Activated naive CD4-positive, alpha-beta T cell treated with anti-CD3 and anti-CD28 coated beads, Interleukin-2, amount 50 U/mL, for 72 hours (primary cell): ENCODE measurements around the gene GPR61. TPM values are rescaled to one million over a fixed set of nuclear protein-coding genes. Genes with fewer than 3 reads are reported as not detected.

Experiments used
- ATAC-seq, 2 donors: fragments of 150-1000 bp; cut with Tn5 transposase; 2 replicates each; pipeline ENCODE4 v1.10.0; 2021; ENCODE audit warnings: mild to moderate bottlenecking in 2 of 2, moderate library complexity in 2 of 2
- DNase-seq, 2 donors: peaks; one replicate each; pipeline ENCODE4 v3.0.0; 2021 to 2022; ENCODE audit warnings: low spot score in 2 of 2
- H3K27ac Mint-ChIP-seq, 2 donors: one replicate each; pipeline ENCODE4 v1.8.0; 2022; ENCODE audit warnings: mild to moderate bottlenecking in 2 of 2, mixed read lengths in 2 of 2
- H3K36me3 Mint-ChIP-seq, 2 donors: one replicate each; pipeline ENCODE4 v1.8.0; 2022; ENCODE audit warnings: mixed read lengths in 2 of 2
- H3K9me3 Mint-ChIP-seq, 2 donors: one replicate each; pipeline ENCODE4 v1.8.0; 2022; ENCODE audit warnings: mixed read lengths in 2 of 2
- total RNA-seq, 2 donors: library from RNA; stranded (reverse); gene quantifications; one replicate each; pipeline ENCODE4 v1.2.3, GENCODE V29; 2022

Gene GPR61
- total RNA-seq, 2 donors from 2014 or later = 0.57 TPM; not detected in 1

DNA sequence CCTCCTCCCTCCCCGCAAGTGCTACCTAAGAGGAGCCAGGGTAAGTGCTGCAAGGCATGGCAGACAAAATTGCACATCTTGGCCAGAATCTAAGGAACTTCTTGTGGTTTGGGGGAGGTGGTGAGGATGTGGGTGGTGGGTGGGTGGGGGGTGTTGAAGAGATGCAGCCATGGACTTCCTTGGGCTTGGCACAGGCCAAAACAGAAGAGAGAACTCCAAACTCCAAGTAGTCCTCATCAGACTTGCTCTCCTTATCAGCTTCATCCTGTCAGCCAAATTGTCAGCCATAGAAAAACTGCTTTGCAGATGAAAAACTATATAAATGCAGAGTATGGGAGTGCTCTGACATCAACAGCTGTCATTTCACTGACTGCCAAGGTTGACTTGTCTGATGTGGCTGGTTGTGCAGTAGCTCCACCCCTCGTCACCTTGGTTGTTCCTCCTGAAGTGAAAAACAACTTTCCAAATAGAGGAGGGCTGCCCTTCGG is 37.3 kb upstream of the GPR61 start:
- H3K9me3 Mint-ChIP-seq = no peaks in the 10 kb centered on the region
- ATAC-seq (peak; percentile 60 to 69), DNase-seq (no peak)
- peaks cover 0 to 7% of the 10 kb centered on the region in 2 donors for H3K36me3 Mint-ChIP-seq
- H3K27ac Mint-ChIP-seq = peak overlapping the region in 1 of 2 donors; percentile 56

- ATAC-seq = no peak
- peaks cover 7 to 10% of the 10 kb centered on the region in 2 donors for H3K36me3 Mint-ChIP-seq
- peak overlapping the region; percentile 73 to 87 for H3K27ac Mint-ChIP-seq
- no peaks in the 10 kb centered on the region for H3K9me3 Mint-ChIP-seq
- DNase-seq = no peak
Observed at GRCh38 chr1:109503935-109504334, 35.7 kb upstream of the GPR61 start.

GRCh38 chr1:109504974-109505373 is 34.7 kb upstream of the GPR61 start:
- ATAC-seq (peak; percentile 52 to 73), DNase-seq (no peak)
- Mint-ChIP-seq H3K9me3 (no peaks in the 10 kb centered on the region), H3K27ac (peak overlapping the region in 1 of 2 donors; percentile 73), H3K36me3 (peaks cover under 1 to 10% of the 10 kb centered on the region in 2 donors)

DNA sequence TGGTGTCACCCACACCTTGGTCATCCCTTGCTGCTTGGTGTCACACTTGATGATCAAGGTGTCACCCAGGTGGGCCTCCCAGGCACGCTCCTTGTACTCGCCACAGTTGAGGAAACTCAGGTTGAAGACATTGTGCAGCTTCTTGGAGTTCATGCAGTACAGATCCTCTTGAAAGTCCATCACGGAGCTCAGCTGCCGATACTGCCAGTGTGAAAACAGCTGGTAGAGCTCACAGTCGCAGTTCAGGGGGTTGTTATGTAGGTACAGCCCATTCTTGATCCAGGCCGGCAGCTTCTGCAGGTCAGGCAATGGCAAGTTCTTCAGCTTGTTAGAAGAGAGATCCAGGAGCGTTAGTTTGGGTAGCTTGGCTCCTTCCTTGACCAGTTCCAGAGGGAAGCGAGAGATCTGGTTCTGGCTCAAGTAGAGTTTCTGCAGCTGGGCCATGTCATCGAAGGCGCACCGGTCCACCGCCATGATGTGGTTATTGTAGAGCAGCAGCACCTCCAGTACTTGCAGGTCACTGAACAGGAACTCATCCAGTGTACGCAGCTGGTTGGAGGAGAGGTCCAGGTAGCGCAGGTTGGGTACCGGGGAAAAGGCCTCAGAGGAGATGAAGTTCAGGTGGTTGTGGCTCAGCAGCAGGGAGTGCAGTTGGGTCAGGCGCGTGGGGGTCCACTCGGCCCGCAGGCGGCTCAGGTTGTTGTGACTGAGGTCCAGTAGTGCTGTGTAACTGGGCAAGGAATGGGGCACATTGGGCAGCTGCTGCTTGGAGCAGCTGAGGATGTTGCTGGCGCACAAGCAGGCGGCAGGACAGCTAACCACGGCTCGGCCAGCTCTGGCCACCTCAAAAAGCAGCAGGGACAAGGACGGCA is 31.4 kb upstream of the GPR61 start:
- H3K36me3 Mint-ChIP-seq = peaks cover 0 to 10% of the 10 kb centered on the region in 2 donors
- H3K27ac Mint-ChIP-seq = peak overlapping the region; percentile 26 to 74
- ATAC-seq = no peak

GRCh38 chr1:109508873-109509175 is 30.8 kb upstream of the GPR61 start:
- peak overlapping the region; percentile 26 to 74 for H3K27ac Mint-ChIP-seq
- ATAC-seq = no peak
- peaks cover 0 to 10% of the 10 kb centered on the region in 2 donors for H3K36me3 Mint-ChIP-seq
- no peak for DNase-seq
- no peaks in the 10 kb centered on the region for H3K9me3 Mint-ChIP-seq

More for the DNA sequence above, 31.4 kb upstream of the GPR61 start:
- no peak for DNase-seq
- no peaks in the 10 kb centered on the region for H3K9me3 Mint-ChIP-seq

- DNase-seq (peak in 1 of 2 donors; percentile 63), ATAC-seq (peak; percentile 62 to 70)
- H3K9me3 Mint-ChIP-seq = no peaks in the 10 kb centered on the region
- H3K36me3 Mint-ChIP-seq = peaks cover 0 to 10% of the 10 kb centered on the region in 2 donors
- peak within 1 kb of the TSS; percentile 26 to 74 for H3K27ac Mint-ChIP-seq
Observed at GRCh38 chr1:109509176-109510134, 30.2 kb upstream of the GPR61 start, which contains the start of gene AMIGO1. Gene AMIGO1, minus strand, starts transcription at chr1:109509727. Its CDS starts 815 bp downstream, at chr1:109508912.

DNA sequence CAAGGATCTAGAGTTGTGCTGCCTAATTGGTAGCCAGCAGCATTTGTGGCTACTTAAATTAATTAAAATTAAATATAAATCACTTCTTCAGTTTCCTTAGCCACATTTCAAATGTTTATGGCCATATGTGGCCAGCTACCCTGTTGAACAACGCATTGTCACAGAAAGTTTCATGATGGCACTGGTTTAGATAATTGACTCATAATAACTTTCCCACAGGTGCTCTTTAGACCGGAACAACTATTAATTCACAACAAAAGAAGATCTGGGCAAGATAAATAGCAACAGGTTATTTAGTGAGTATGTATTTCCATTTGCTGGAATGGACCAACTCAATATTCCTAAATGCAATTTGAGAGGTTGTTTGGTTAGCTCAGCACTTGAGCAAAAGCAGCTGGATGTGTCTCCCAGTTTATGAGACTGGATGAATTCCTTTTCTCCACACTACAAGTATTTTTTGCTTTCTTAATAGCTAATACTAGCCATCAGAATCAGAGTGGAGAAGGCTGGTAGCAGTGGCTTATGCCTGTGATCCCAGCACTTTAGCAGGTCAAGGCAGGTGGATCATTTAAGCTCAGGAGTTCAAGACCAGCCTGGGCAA is 26.5 kb upstream of the GPR61 start:
- no peak overlapping the region for H3K27ac Mint-ChIP-seq
- no peak for ATAC-seq
- peaks cover 0 to 5% of the 10 kb centered on the region in 2 donors for H3K36me3 Mint-ChIP-seq
- H3K9me3 Mint-ChIP-seq = no peaks in the 10 kb centered on the region
- DNase-seq = no peak

GRCh38 chr1:109514846-109515245 is 24.8 kb upstream of the GPR61 start:
- Mint-ChIP-seq H3K27ac (peak overlapping the region in 1 of 2 donors; percentile 69), H3K9me3 (no peaks in the 10 kb centered on the region), H3K36me3 (no peaks in the 10 kb centered on the region)
- DNase-seq (no peak), ATAC-seq (no peak)

GRCh38 chr1:109516872-109517271 is 22.8 kb upstream of the GPR61 start:
- no peak for DNase-seq
- Mint-ChIP-seq H3K9me3 (no peaks in the 10 kb centered on the region), H3K27ac (peak overlapping the region in 1 of 2 donors; percentile 39), H3K36me3 (no peaks in the 10 kb centered on the region)
- no peak for ATAC-seq

GRCh38 chr1:109517337-109517736 is 22.3 kb upstream of the GPR61 start:
- H3K9me3 Mint-ChIP-seq = no peaks in the 10 kb centered on the region
- DNase-seq (no peak), ATAC-seq (no peak)
- H3K27ac Mint-ChIP-seq = no peak overlapping the region
- H3K36me3 Mint-ChIP-seq = no peaks in the 10 kb centered on the region

DNA sequence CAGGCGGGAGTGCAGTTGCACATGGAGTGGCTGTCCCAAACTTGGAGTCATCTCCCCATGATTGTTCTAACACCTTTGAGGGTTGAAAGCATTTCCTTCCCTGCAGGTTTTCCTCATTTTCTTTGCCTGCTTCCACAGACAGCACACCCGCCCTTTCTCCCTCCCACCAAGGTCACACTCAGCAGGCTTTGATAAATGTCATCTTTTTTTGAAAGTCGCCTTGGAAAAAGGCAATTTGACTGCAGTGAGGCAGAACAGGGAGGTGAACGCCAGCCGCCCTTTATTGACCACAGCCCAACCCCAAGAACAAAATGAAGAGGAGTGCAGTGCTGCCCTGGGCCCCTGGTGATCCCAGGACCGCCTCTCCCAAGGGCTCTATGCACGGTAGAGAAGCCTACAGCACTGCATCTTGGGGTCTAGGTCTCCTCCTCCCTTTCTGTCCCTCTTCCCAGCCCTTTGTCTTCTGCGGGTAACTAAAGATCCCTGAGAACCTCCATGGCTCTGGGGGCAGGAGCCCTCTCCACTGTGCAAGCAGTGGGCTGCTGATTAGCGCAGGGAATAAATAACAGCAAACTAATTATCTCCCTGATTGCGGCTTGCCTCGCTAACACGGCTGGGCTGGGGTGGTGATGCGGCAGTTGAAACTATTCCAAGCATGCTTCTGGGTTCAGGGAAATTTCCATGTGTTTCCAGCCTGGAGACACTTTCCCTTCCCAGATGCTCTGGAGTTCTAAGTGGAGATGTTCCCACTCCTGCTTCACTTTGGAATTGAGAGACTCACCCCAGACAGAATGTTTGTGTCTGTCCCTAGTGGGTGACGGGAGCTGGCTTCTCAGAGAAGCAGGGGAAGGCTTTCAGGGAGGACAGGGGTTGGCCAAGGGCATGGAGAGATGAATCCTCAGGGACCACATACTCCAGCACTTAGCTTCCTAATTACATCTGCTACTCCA is 18.4 kb upstream of the GPR61 start:
- no peak overlapping the region for H3K27ac Mint-ChIP-seq
- H3K9me3 Mint-ChIP-seq = no peaks in the 10 kb centered on the region
- ATAC-seq (no peak), DNase-seq (no peak)
- no peaks in the 10 kb centered on the region for H3K36me3 Mint-ChIP-seq

DNA sequence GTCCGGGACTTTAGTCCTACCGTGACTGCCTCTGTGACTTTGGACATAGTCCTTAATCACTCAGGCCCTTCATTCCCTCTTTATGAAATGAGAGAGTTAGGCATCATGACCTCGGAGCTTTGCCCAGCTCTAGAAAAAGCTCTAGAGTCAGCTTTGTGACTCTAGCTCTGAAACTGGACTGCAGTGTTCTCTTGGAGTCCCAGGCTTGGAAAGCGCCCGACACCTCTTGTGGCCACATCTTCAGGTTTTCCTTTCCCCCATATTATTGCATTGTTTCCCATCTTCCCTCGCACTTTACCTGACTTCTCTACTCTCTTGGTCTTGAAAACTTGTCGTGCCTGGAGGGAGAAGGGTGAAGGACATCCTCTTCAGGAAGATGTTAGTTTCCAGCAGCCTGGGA is 17.6 kb upstream of the GPR61 start:
- DNase-seq = no peak

GRCh38 chr1:109523706-109524105 is 16.0 kb upstream of the GPR61 start:
- Mint-ChIP-seq H3K36me3 (no peaks in the 10 kb centered on the region), H3K27ac (no peak overlapping the region), H3K9me3 (no peaks in the 10 kb centered on the region)
- DNase-seq = no peak
- no peak for ATAC-seq

More for the DNA sequence above, 17.6 kb upstream of the GPR61 start:
- ATAC-seq = no peak
- Mint-ChIP-seq H3K27ac (no peak overlapping the region), H3K36me3 (no peaks in the 10 kb centered on the region), H3K9me3 (no peaks in the 10 kb centered on the region)

GRCh38 chr1:109527098-109527811 is 12.4 kb upstream of the GPR61 start:
- Mint-ChIP-seq H3K9me3 (no peaks in the 10 kb centered on the region), H3K36me3 (no peaks in the 10 kb centered on the region), H3K27ac (peak overlapping the region in 1 of 2 donors; percentile 19)
- no peak for ATAC-seq
- no peak for DNase-seq
